AG08395 (cell line): Measurements from ENCODE around the gene GAS7.
A peak's percentile ranks its signal among the peaks of the same experiment; 100 is the strongest.

Experiments
- DNase-seq: peaks from one replicate; pipeline ENCODE4 v3.0.0; 2012; ENCODE audit warnings: mixed read lengths, low spot score

Gene GAS7

DNA sequence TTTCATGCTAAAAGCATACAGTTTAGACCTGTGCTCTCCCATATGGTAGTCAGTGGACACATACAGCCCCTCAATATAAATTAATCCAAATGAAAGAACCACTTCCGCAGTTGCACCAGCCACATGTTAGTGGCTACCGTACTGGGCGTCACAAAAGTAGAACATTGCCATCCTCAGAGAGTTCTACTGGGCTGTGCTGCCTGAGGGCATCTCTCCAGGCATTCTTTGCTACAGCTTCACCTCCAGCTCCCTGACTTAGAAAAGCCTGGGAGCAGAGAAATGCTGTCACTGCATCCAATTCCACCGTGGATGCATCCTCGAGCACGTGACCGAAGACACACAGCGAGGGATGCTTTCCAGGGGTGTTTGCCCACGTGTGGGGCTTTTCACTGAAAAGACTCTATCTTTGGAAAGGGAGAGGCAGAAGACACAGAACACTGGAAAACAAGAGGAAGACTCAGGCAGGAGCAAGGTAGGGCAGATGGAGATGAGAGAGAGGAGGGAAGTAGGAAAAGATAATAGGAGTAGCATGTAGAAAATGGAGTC lies 86.4 kb downstream of the GAS7 start:
- DNase-seq, result no peak

DNA sequence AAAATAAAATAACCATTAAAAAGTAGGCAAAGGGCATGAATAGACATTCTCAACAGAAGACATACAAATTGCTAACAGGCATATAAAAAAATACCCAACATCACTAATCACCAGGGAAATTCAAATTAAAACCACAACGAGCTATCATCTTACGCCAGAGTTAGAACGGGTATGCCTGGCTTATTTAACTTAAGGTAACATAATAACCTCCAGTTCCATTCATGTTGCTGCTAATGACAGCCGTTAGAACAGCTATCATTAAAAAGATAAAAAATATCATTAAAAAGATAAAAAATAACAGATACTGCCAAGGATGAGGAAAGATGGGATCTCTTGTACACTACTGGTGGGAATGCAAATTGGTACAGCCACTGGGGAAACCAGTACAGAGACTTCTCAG lies 89.3 kb downstream of the GAS7 start:
- no peak for DNase-seq

DNA sequence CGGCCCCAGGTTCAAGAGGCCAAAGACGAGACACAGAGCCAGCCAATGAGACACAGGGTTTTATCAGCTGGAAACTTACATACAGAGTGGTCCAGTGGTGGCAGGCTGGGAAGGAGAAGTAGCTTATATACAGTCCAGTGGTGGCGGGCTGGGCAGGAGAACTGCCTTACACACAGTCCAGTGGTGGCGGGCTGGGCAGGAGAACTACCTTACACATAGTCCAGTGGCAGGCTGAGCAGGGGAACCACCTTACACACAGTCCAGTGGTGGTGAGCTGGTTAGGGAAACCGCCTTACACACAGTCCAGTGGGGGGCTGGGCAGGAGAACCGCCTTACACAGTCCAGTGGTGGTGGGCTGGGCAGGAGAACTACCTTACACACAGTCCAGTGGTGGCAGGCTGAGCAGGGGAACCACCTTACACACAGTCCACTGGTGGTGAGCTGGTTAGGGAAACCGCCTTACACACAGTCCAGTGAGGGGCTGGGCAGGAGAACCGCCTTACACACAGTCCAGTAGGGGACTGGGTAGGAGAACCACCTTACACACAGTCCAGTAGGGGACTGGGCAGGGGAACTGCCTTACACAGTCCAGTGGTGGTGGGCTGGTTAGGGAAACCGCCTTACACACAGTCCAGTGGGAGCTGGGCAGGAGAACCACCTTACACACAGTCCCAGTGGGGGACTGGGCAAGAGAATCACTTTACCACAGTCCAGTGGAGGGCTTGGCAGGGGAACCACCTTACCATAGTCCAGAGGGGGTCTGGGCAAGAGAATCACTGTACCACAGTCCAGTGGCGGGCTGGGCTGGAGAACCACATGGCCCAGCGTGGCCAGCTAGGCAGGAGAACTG lies 90.9 kb downstream of the GAS7 start:
- DNase-seq, result no peak

DNA sequence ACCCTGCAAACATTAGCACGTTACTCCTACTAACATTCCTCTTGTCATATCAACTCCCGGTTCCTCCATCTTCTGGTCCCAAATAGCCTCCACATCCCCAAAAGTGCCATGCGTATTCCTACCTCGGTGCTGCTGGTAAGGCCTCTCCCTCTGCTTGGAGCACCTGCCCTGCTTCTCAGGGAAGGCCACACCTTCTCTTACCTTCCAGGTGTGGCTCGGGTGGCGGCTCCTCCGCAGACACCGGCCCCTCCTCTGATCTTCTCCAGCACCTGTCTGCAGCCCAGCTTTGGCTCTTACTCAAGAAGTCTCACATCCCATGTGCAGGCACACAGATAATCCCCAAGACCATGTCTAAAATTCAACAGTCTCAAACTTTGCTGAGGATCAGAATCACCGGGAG lies 92.3 kb downstream of the GAS7 start:
- no peak for DNase-seq

DNA sequence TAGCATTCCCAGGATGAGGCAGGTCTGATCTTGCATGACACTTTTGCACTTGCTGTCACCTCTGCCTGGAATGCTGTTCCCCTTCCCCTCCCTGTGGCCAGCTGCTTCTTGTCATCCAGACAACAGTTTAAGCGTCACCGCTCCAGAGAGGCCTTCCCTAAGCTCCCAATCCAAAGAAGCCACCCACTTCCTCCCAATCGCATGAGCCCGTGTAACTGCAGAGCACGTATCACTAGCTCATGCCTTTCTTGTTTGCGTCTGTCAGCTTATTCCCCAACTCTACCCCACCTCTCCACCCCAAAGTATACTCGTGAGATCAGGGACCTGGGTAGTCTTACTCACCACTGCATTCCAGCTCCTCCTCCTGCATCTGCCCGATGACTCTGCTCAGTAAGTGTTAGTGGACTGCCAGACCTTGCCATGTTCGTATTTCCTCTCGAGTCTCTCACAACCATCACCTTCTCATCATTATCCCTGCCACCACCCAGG lies 92.8 kb downstream of the GAS7 start:
- DNase-seq, result peak; percentile 82

DNA sequence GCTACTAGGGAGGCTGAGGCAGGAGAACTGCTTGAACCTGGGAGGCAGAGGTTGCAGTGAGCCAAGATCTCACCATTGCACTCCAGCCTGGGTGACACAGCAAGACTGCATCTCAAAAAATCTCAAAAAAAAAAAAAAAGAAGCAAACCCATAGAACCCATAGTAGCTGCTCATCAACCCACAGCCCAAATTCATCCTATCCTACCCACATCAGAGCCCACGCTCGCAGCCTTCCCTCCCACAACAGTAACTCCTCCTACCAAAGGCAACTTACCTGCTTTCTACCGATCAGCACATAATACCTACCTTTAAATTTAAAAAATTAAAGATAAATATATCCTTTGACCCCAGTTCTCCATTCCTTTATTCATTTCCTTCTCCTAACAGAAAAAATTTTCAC lies 94.7 kb downstream of the GAS7 start:
- no peak for DNase-seq

DNA sequence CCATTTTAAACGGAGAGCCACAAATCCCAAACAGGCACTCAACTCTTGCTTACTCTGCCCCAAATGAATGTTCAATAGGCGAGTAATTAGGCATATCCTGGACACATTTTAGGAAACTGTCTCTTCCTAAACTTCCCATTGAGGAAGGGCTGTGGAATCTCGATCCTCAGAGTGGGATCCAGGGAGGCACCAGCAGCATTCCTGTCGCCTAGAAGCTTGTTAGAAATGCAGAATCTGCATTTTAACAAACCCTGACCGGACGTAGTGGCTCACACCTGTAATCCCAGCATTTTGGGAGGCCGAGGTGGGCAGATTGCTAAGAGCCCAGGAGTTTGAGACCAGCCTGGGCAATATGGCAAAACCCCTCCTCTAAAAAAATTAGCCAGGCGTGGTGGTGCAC lies 95.6 kb downstream of the GAS7 start:
- DNase-seq, result no peak

DNA sequence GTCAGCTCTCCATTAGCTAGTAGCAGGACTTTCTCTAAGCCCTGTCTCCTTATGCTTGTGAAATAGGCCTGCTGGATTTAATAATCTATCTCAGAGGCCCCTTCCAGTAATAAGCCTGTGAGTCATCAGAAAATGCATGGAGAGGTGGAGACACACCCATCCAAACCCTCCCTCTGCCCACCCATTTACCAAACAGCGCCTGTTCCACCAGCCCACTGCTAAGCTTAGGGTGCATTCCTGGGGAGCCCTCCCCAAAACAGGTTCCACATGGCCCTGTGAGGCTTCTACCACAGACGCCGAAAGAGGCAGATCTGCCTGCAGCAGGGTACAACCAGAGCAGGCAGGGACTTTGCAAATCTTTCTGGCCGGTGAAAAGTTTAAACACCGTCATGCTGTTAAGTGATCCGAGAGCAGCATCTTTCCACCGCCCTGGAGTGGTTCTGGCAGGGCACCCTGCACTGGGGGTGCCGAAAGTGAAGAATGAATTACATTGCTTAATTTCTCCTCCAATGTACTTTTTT lies 99.3 kb downstream of the GAS7 start:
- DNase-seq, result peak; percentile 76

DNA sequence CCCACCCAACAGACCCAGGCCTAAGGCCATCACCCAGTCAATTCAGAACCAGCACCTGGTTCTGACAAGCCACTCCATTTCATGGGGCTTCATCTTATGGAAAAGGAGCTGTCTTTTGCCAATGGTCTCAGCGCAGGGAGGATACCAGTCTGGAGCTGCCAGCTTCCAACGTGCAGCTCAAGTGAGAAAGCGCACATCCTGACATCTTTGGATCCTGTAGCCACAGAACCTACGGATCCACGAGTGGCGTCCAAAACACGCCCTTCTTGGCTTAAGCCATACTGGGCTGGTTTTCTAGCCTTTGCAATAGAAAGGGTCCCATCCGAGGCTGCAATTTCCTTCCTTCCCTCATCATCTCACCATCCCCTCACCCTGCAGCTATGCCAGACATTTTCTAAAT lies 101.8 kb downstream of the GAS7 start:
- no peak for DNase-seq

DNA sequence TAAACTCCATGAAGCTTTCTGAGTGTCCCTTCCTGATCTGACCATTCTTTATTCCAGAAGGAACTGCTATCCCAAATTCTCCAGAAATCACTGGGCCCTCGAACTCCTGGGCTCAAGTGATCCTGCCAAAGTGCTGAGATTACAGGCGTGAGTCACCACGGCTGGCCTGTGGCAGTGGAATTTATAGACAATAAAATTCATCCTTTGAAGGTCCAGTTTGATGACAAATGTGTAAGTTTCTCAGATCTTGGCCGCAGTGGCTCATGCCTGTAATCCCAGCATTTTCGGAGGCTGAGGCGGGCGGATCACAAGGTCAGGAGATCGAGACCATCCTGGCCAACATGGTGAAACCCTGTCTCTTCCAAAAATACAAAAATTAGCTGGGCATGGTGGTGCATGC lies 103.1 kb downstream of the GAS7 start:
- DNase-seq, result peak; percentile 77

DNA sequence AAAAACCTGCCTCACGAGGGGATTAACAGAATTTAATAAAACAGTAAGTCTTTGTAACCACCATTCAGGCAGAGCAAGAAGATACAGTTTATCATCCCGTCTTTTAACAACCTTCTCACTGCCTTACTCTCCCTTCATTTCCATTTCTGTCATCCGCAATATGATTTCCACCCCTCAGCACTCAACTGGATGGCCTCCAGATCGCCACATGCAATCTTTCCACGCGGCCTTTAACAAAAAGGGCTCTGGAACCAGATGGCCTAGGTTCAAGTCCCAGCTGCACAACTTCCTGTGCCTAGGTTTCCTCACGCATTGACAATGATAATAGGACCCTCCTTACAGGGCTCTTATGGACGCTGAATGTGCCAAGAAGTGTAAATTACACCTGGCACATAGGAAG lies 103.6 kb downstream of the GAS7 start:
- peak; percentile 15 for DNase-seq

DNA sequence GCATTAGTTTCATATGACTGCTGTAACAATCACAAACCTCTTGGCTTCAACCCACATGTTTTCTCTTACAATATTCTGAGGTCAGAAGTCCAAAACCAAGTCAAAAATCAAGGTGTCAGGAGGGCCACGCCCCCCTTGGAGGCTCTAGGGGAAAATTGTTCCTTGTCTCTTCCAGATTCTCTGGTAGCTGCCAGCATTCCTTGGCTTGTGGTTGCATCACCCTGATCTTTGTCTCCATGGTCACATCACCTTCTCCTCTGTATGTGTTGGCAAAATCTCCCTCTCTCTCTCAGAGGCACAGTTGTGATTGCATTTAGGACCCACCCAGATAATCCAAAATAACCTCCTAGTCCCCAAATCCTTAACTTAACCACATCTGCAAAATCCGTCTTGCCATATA lies 105.8 kb downstream of the GAS7 start:
- DNase-seq, result no peak

DNA sequence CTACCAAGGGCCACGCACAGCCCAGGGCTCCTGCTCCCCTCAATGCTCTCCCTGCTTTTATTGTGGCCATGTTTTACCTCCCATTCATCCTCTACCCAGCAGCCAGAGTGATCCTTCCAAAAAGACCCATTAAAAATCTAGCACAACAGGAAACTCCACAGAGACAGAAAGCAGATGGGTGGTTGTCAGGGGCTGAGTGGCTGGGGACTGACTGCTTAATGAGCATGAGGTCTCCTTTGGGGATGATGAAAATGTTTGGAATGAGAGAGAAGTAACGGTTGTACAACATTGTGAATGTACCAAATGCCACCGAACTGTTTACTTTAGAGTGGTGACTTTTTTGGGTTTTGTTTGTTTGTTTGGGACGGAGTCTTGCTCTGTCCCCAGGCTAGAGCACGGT lies 107.4 kb downstream of the GAS7 start:
- peak; percentile 19 for DNase-seq

DNA sequence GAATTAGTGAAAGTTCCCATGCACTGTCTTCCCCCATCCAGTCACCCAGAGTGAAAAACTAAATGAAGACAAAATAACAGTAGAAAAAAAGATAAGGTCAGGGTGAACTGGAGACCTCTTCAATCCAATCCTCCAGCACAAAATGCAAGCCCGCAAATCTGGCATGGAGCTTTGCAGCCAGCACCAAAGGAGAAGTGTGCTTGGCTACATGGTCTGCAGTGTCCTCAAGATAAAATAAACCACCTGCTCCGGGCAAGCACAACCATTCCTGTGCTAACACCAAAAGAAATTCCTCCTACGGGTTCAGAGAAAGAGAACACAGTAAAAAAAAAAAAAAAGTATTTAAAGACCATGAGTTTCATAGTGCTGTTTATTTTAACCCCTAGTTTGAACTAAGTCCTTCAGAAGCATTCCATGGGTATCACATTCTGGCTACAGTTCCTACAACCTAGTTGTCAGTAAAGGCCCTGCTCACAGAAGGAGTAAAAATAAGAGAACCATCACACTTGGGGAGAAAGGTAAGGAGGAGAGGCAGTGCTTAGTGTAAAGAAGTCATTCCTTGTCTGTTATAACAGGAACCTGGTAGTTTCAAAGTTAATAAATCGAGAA lies 109.1 kb downstream of the GAS7 start:
- no peak for DNase-seq

DNA sequence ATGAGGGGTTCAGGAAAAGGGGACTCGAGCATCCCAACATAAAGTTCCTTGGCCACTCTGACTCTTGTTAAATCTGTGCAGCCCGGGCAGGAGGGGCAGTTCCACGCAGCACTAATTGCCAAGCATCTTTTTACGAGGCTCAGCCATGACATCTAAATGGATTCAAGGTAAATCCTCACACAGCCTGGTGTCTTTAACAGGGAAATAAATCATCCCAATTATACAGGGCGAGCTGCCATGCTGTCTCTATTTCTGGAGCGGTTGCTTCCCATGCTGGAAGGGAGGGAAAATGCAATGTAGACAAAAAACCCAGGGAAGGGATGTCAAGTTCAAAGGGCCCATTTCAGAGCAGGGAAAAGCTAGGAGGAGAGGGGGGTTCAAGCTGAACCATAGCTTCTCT lies 110.0 kb downstream of the GAS7 start:
- no peak for DNase-seq

DNA sequence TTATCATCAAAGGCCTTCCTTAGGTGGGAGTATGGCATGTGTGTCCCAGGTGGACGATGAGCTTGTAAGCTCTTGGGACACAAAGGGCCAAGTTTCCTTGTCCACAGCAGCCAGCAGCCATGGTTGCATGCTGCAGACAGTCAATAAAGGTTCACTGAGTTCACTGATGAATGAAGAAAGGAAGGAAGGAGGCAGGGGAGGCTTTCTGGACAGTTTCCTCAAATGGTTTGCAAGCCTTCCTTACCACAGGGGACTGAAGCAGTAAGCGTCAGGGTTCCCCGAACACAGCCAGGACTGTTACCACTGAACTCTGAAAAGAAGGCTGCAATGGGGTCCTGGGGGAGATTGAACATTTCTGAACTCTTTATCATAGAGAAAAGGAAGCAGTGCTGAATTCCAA lies 111.1 kb downstream of the GAS7 start:
- no peak for DNase-seq

DNA sequence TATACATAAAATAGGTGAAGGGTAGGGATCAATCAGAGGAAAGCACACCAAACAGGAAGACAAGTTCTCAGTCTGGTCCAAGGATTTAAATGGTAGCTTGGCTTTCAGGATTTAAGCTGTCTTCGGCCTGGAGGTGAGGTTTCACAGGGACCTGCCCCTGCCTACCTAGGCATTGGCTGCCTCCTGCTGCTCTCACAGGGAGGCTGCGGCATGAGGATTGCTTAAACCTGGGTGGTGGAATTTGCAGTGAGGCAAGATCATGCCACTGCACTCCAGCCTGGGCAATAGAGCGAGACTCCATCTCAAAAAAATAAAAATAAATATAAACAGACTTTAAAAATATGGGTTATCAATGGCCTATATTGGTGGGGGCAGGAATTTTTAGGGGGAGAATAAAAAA lies 114.5 kb downstream of the GAS7 start:
- DNase-seq, result no peak

DNA sequence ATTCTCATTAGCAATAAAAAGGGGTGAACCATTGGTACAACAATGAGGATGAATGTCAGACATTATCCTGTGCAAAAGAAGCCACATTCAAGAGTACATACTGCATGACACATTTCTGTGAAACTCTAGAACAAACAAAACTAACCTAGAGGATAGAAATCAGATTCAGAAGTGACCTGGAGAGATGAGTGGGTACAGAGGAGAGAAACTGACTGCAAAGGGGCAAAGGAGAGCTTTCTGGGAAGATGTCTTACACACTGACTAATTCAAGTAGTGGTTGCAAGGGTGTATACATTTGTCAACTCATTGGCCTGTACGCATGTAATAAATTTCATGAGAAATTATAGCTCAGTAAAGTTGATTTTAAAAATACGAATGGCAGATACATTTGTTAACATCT lies 115.6 kb downstream of the GAS7 start:
- no peak for DNase-seq

DNA sequence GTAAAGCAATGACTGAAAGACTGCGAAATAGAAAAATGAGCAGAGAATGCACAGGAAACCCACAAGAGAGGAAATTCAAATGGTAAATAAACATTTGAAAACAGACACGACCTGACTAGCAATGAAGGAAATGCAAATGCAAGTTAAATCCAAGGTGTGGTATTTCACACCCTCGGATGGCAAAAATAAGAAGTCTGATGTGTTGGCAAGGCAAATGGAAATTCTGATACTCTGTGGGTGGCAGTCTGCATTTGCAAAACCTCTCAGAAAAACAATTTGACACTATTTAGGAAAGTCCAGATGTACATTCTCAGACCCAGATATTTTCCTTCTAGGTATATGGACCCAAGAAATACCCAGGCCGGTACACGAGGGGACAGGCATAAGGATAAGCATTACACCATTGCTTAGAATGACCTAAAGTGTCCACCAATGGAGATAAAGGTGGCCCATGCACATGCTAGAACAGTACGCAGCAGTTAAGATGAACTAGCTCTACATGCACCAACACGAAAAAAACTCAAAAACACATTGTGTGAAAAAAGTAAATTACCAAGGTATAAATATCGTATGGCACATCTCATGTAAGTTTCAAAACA lies 116.7 kb downstream of the GAS7 start:
- DNase-seq, result no peak

DNA sequence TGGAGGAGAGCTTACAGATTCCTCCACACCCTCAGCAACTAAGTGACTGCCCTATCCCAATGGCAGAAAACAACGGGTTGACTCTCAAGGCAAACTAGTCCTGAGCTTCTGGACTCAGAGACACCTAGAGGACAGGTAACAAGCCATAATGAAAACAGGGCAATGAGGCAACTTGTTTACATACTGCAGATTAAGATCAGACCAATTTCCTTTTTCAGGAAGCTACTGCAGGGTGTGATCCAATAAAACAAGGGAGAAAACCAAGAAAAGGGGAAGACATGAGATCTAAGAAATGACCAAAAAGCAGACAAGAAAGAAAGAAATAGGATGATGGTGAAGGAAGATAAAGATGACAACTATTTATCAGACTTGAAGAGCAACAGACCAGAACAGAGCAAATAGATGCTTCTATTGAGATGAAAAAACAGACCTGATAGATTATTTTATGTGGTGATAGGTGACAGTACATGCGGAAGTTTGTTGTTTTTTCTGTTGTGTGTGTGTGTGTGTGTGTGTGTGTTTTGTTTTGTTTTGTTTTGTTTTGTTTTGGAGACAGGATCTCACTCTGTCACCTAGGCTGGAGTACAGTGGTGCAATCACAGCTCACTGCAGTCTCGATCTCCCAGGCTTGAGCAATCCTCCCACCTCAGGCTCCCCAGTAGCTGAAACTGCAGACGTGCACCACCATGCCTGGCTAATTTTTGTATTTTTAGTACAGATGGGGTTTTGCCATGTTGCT lies 120.7 kb downstream of the GAS7 start:
- no peak for DNase-seq

DNA sequence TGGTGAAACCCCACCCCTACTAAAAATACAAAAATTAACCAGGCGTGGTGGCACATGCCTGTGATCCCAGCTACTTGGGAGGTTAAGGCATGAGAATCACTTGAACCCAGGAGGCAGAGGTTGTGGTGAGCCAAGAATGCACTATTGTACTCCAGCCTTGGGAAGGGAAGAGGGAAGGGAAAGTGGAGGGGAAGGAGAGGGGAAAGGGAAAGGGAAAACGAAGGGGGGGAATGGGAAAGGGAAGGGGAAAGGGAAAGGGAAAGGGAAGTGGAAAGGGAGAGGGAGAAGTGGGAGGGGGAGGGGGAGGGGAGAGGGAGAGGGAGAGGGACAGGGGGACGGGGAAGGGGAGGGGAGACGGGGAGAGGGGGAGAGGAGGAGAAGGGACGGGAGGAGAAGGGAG lies 122.5 kb downstream of the GAS7 start:
- DNase-seq, result no peak

DNA sequence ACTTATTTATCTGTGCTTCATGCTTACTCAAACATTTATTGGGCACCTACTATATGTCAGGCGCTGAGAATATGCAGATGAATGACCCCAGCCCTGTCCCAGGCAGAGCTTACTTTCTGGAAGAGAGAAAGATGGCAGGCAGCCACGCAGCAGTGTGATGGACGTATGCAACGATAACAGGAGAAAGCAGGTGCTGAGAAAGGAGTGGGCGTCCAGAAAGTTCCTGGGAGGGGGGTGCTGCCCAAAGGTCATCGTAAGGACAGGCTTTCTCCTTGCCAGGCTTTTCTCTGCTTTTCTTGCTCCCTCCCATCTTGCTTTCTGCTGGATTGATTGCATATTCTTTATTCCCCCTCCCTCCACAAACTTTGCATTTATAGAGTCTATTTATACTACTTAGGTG lies 124.5 kb downstream of the GAS7 start:
- no peak for DNase-seq
